HepG2 (cell line): ENCODE results near the gene MAP3K14. TPM values are rescaled to one million over a fixed set of nuclear protein-coding genes. Genes with fewer than 3 reads are reported as not detected.

Source experiments
- BRD4 ChIP-seq: sonication (generic); formaldehyde crosslinking; IDR thresholded peaks from 2 replicates; pipeline ENCODE4 v1.4.0; 2020; ENCODE audit warnings: missing genetic modification reagents
- FOSL2 ChIP-seq: sonication (generic); formaldehyde crosslinking; IDR thresholded peaks from 2 replicates; pipeline ENCODE4 v1.4.0; 2020; ENCODE audit warnings: missing genetic modification reagents
- MTA3 ChIP-seq: sonication (generic); formaldehyde crosslinking; IDR thresholded peaks from 2 replicates; pipeline ENCODE4 v1.4.0; 2020; ENCODE audit warnings: missing genetic modification reagents
- MYNN ChIP-seq: sonication (generic); formaldehyde crosslinking; IDR thresholded peaks from 2 replicates; pipeline ENCODE4 v1.4.0; 2020; ENCODE audit warnings: mild to moderate bottlenecking, low read depth, missing genetic modification reagents
- NPAS2 ChIP-seq: sonication (generic); formaldehyde crosslinking; IDR thresholded peaks from 2 replicates; pipeline ENCODE4 v1.8.0; 2022; ENCODE audit warnings: mild to moderate bottlenecking, missing genetic modification reagents, borderline replicate concordance
- PHF8 ChIP-seq: sonication (generic); formaldehyde crosslinking; IDR thresholded peaks from 2 replicates; pipeline ENCODE4 v1.5.0; 2020; ENCODE audit warnings: missing genetic modification reagents
- SP1 ChIP-seq, 2 experiments: fragments of 450-650 bp in 1 of 2; sonication (generic) in 1 of 2; formaldehyde crosslinking in 1 of 2; IDR thresholded peaks; 2 replicates each; pipeline versions ENCODE4 v1.4.0 to v1.6.1; 2016 to 2020; ENCODE audit warnings: missing genetic modification reagents in 1 of 2
- SSRP1 ChIP-seq: IDR thresholded peaks from 2 replicates; pipeline ENCODE4 v1.6.1; 2016; ENCODE audit warnings: control low read depth
- ZNF180 ChIP-seq: sonication (generic); formaldehyde crosslinking; IDR thresholded peaks from 2 replicates; pipeline ENCODE4 v1.4.0; 2020; ENCODE audit warnings: low read depth, missing genetic modification reagents, borderline replicate concordance
- ZNF251 ChIP-seq: sonication (generic); formaldehyde crosslinking; IDR thresholded peaks from 2 replicates; pipeline ENCODE4 v1.9.0; 2021; ENCODE audit warnings: mild to moderate bottlenecking, missing genetic modification reagents
- ZNF253 ChIP-seq: sonication (generic); formaldehyde crosslinking; IDR thresholded peaks from 2 replicates; pipeline ENCODE4 v1.8.0; 2022; ENCODE audit warnings: mild to moderate bottlenecking, missing genetic modification reagents, borderline replicate concordance
- ZNF354B ChIP-seq: sonication (generic); formaldehyde crosslinking; IDR thresholded peaks from 2 replicates; pipeline ENCODE4 v1.8.0; 2022; ENCODE audit warnings: mild to moderate bottlenecking, missing genetic modification reagents
- ZNF441 ChIP-seq: sonication (generic); formaldehyde crosslinking; IDR thresholded peaks from 2 replicates; pipeline ENCODE4 v1.7.0; 2021; ENCODE audit warnings: missing genetic modification reagents, borderline replicate concordance
- ZNF605 ChIP-seq: sonication (generic); formaldehyde crosslinking; IDR thresholded peaks from 2 replicates; pipeline ENCODE4 v1.8.0; 2022; ENCODE audit warnings: mild to moderate bottlenecking, missing genetic modification reagents
- ZNF766 ChIP-seq: sonication (generic); formaldehyde crosslinking; IDR thresholded peaks from 2 replicates; pipeline ENCODE4 v1.5.0; 2020; ENCODE audit warnings: missing genetic modification reagents, borderline replicate concordance
- polyA plus RNA-seq, 8 experiments: library from polyadenylated mRNA; depleted of rRNA in 3 of 8; stranded (reverse) in 7 of 8; unstranded in 1 of 8; fragments of >200 nt; fragmentation: Illumina TruSeq in 4 of 8; extraction: Trizol in 4 of 8; gene quantifications; 2 replicates each; pipeline versions ENCODE4 v1.2.1 to v1.2.3, GENCODE V29; 2011 to 2016; ENCODE audit warnings: low read depth in 4 of 8, missing spikeins in 1 of 8, mixed read lengths in 1 of 8; ENCODE audit not compliant: insufficient read depth in 1 of 8
- total RNA-seq, 5 experiments: library from RNA; depleted of rRNA; stranded (reverse); fragments of >200 nt; fragmentation: Illumina TruSeq; extraction: Trizol; gene quantifications; 2 replicates each; pipeline ENCODE4 v1.2.3, GENCODE V29; 2016; ENCODE audit warnings: low read depth in 1 of 5
- TF ChIP-seq, protein P1 (sequence below): sonication (generic); formaldehyde crosslinking; IDR thresholded peaks from 2 replicates; pipeline ENCODE4 v1.4.0; 2020; ENCODE audit warnings: missing genetic modification reagents, borderline replicate concordance
- TF ChIP-seq, protein P2 (sequence below): sonication (generic); formaldehyde crosslinking; IDR thresholded peaks from 2 replicates; pipeline ENCODE4 v1.4.0; 2020; ENCODE audit warnings: missing genetic modification reagents
- TF ChIP-seq, protein P3 (sequence below): sonication (generic); formaldehyde crosslinking; IDR thresholded peaks from 2 replicates; pipeline ENCODE4 v1.4.0; 2020; ENCODE audit warnings: missing genetic modification reagents
- TF ChIP-seq, protein P4 (sequence below): sonication (generic); formaldehyde crosslinking; conservative IDR thresholded peaks from 2 replicates; pipeline ENCODE4 v1.4.0; 2020; ENCODE audit warnings: missing genetic modification reagents

The MAP3K14 gene
- total and polyA plus RNA-seq, 2 of the 13 experiments (the other 11 are each of a cell fraction or from before 2014, with no cell fraction given) = 2.6 TPM

DNA sequence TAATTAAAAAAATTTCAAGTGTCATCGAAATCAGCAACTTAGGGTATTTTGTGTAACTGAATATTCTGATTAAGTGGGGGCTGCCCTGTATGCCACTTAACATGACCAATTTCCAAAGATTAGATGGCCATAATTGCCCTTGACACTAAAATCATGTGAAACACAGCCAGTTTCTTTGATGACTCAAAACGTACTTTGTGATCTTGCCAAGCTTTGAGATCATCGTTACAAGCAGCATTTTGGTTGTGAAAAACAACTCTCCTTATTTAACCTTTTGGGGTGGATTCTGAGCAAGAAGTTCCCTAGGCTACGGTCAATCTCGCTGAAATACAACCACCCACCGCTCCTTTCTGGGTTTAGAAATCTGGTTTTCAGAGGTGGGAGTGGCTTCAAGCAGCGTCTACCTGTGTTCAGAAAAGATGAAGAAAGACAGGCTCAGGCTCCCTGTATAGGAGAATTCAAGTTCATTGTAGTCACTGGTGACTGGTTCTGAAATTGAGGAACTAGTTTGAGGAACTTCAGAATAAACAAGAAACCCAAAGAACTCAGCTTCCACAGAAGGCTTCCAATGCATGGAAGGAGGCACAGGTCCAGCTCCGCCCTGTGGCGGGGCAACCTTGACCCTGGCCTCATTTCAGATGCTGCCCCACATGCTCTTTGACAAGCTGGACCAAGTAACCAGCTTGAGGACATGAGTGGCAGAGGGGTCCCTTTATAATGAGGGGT, 9.4 kb downstream of the MAP3K14 start (continued):
- TF ChIP-seq, protein P1, sequence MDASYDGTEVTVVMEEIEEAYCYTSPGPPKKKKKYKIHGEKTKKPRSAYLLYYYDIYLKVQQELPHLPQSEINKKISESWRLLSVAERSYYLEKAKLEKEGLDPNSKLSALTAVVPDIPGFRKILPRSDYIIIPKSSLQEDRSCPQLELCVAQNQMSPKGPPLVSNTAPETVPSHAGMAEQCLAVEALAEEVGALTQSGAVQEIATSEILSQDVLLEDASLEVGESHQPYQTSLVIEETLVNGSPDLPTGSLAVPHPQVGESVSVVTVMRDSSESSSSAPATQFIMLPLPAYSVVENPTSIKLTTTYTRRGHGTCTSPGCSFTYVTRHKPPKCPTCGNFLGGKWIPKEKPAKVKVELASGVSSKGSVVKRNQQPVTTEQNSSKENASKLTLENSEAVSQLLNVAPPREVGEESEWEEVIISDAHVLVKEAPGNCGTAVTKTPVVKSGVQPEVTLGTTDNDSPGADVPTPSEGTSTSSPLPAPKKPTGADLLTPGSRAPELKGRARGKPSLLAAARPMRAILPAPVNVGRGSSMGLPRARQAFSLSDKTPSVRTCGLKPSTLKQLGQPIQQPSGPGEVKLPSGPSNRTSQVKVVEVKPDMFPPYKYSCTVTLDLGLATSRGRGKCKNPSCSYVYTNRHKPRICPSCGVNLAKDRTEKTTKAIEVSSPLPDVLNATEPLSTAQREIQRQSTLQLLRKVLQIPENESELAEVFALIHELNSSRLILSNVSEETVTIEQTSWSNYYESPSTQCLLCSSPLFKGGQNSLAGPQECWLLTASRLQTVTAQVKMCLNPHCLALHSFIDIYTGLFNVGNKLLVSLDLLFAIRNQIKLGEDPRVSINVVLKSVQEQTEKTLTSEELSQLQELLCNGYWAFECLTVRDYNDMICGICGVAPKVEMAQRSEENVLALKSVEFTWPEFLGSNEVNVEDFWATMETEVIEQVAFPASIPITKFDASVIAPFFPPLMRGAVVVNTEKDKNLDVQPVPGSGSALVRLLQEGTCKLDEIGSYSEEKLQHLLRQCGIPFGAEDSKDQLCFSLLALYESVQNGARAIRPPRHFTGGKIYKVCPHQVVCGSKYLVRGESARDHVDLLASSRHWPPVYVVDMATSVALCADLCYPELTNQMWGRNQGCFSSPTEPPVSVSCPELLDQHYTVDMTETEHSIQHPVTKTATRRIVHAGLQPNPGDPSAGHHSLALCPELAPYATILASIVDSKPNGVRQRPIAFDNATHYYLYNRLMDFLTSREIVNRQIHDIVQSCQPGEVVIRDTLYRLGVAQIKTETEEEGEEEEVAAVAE (CRISPR knock-in tag) = peak; percentile 19; the same call in 1 of the 2 replicates
- TF ChIP-seq MTA3 (CRISPR knock-in tag) = no peak
- no peak for TF ChIP-seq BRD4 (CRISPR knock-in tag)
- TF ChIP-seq SSRP1 (CRISPR knock-in tag) = no peak
- TF ChIP-seq, protein P2, sequence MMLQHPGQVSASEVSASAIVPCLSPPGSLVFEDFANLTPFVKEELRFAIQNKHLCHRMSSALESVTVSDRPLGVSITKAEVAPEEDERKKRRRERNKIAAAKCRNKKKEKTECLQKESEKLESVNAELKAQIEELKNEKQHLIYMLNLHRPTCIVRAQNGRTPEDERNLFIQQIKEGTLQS (CRISPR knock-in tag) = no peak
- no peak for TF ChIP-seq ZNF766 (CRISPR knock-in tag)
- 0 out of 2 replicates have a peak, but pooled peaks have one; percentile 18 for TF ChIP-seq ZNF441
- no peak for TF ChIP-seq PHF8 (CRISPR knock-in tag)
- no peak for TF ChIP-seq MYNN
- TF ChIP-seq ZNF354B (CRISPR knock-in tag) = no peak
- no peak for TF ChIP-seq ZNF251
- no peak for TF ChIP-seq ZNF253 (CRISPR knock-in tag)
- TF ChIP-seq, protein P3, sequence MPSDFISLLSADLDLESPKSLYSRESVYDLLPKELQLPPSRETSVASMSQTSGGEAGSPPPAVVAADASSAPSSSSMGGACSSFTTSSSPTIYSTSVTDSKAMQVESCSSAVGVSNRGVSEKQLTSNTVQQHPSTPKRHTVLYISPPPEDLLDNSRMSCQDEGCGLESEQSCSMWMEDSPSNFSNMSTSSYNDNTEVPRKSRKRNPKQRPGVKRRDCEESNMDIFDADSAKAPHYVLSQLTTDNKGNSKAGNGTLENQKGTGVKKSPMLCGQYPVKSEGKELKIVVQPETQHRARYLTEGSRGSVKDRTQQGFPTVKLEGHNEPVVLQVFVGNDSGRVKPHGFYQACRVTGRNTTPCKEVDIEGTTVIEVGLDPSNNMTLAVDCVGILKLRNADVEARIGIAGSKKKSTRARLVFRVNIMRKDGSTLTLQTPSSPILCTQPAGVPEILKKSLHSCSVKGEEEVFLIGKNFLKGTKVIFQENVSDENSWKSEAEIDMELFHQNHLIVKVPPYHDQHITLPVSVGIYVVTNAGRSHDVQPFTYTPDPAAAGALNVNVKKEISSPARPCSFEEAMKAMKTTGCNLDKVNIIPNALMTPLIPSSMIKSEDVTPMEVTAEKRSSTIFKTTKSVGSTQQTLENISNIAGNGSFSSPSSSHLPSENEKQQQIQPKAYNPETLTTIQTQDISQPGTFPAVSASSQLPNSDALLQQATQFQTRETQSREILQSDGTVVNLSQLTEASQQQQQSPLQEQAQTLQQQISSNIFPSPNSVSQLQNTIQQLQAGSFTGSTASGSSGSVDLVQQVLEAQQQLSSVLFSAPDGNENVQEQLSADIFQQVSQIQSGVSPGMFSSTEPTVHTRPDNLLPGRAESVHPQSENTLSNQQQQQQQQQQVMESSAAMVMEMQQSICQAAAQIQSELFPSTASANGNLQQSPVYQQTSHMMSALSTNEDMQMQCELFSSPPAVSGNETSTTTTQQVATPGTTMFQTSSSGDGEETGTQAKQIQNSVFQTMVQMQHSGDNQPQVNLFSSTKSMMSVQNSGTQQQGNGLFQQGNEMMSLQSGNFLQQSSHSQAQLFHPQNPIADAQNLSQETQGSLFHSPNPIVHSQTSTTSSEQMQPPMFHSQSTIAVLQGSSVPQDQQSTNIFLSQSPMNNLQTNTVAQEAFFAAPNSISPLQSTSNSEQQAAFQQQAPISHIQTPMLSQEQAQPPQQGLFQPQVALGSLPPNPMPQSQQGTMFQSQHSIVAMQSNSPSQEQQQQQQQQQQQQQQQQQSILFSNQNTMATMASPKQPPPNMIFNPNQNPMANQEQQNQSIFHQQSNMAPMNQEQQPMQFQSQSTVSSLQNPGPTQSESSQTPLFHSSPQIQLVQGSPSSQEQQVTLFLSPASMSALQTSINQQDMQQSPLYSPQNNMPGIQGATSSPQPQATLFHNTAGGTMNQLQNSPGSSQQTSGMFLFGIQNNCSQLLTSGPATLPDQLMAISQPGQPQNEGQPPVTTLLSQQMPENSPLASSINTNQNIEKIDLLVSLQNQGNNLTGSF (CRISPR knock-in tag) = no peak
- 0 out of 2 replicates have a peak, but pooled peaks have one; percentile 29 for TF ChIP-seq NPAS2 (CRISPR knock-in tag)
- TF ChIP-seq, protein P4, sequence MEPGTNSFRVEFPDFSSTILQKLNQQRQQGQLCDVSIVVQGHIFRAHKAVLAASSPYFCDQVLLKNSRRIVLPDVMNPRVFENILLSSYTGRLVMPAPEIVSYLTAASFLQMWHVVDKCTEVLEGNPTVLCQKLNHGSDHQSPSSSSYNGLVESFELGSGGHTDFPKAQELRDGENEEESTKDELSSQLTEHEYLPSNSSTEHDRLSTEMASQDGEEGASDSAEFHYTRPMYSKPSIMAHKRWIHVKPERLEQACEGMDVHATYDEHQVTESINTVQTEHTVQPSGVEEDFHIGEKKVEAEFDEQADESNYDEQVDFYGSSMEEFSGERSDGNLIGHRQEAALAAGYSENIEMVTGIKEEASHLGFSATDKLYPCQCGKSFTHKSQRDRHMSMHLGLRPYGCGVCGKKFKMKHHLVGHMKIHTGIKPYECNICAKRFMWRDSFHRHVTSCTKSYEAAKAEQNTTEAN (CRISPR knock-in tag) = no peak
- TF ChIP-seq FOSL2 = peak; percentile 46
- TF ChIP-seq ZNF605 (CRISPR knock-in tag) = no peak
- no peak for TF ChIP-seq SP1 (IDR thresholded peaks at IDR 0.05)
- no peak for TF ChIP-seq SP1 (CRISPR knock-in tag; IDR thresholded peaks at IDR 0.05)
- TF ChIP-seq ZNF180 (CRISPR knock-in tag) = no peak
